HepG2 (cell line): Measurements from ENCODE around the gene NKX6-1. TPM values are rescaled to one million over a fixed set of nuclear protein-coding genes. Genes with fewer than 3 reads are reported as not detected.

ENCODE experiments used
- ATAC-seq: fragments of 200-7000 bp; cut with Tn5 transposase; 3 replicates; pipeline ENCODE4 v1.9.1; 2020; ENCODE audit warnings: mild to moderate bottlenecking, moderate library complexity
- BruUV-seq: library from RNA; stranded (reverse); fragments of 400-500 nt; replicated peaks from 2 replicates; lab custom pipeline; 2021; lab: Mats Ljungman, UMichigan
- CTCF ChIA-PET: fragments of 300-600 bp; formaldehyde crosslinking; extraction: SDS; loops from one replicate; lab custom pipeline; 2021; ENCODE audit warnings: low total read pairs, inconsistent platforms, low intra/inter-chr PET ratio; lab: Yijun Ruan, JAX
- POLR2A ChIA-PET: fragments of 350-600 bp; sonication (Branson Sonifier 250); formaldehyde crosslinking; loops from one replicate; lab custom pipeline; 2020; ENCODE audit warnings: antibody characterized with exemption, inconsistent platforms; lab: Yijun Ruan, JAX
- DNase-seq: peaks from one replicate; pipeline ENCODE4 v3.0.0-alpha.2; 2015; ENCODE audit warnings: low spot score
- FAIRE-seq: peaks from 3 replicates; lab custom pipeline; 2011; peaks lifted over from hg19 to GRCh38; lab: Jason Lieb, UNC
- H2AFZ ChIP-seq: one replicate; pipeline ENCODE4 v1.6.1; 2011; ENCODE audit warnings: low read length, inconsistent platforms
- H3K27ac ChIP-seq: fragments of 300-600 bp; 3 replicates; pipeline ENCODE4 v1.8.0; 2011; ENCODE audit warnings: mixed run types, mild to moderate bottlenecking, mixed read lengths, low read length, inconsistent platforms; ENCODE audit not compliant: insufficient read depth; ENCODE audit errors: extremely low read length
- H3K27me3 ChIP-seq, 2 experiments: fragments of 200-600 bp in 1 of 2; 2 replicates in 1 of 2; 3 replicates in 1 of 2; pipeline versions ENCODE4 v1.6.0 to v1.8.0; 2011; ENCODE audit warnings: low read length in 2 of 2, mild to moderate bottlenecking in 2 of 2, moderate library complexity in 2 of 2, inconsistent platforms in 1 of 2; ENCODE audit not compliant: insufficient read depth in 2 of 2, control insufficient read depth in 1 of 2
- H3K36me3 ChIP-seq, 2 experiments: fragments of 200-600 bp in 1 of 2; replicated peaks in 1 of 2; 2 replicates in 1 of 2; 3 replicates in 1 of 2; pipeline versions ENCODE4 v1.5.1 to v1.8.0; 2011; ENCODE audit warnings: low read length in 2 of 2, inconsistent platforms in 1 of 2; ENCODE audit not compliant: insufficient read depth in 2 of 2, control insufficient read depth in 1 of 2
- H3K4me1 ChIP-seq: 2 replicates; pipeline ENCODE4 v1.5.1; 2012; ENCODE audit warnings: low read length, inconsistent platforms; ENCODE audit not compliant: insufficient read depth
- H3K4me2 ChIP-seq: 2 replicates; pipeline ENCODE4 v1.6.0; 2011; ENCODE audit warnings: low read depth, low read length, inconsistent platforms
- H3K4me3 ChIP-seq, 3 experiments: fragments of 200-600 bp in 1 of 3; sonication (generic), shearing (Covaris generic) in 1 of 3; replicated peaks in 1 of 3; 2 replicates each; pipeline ENCODE4 v1.5.1; 2011 to 2016; ENCODE audit warnings: low read length in 3 of 3, inconsistent platforms in 2 of 3, low read depth in 2 of 3, mild to moderate bottlenecking in 2 of 3, control low read depth in 1 of 3, mixed read lengths in 1 of 3; ENCODE audit not compliant: insufficient read depth in 1 of 3
- H3K79me2 ChIP-seq: one replicate; pipeline ENCODE4 v1.6.1; 2011; ENCODE audit warnings: low read length, inconsistent platforms; ENCODE audit not compliant: insufficient read depth
- H3K9ac ChIP-seq: 2 replicates; pipeline ENCODE4 v1.6.0; 2011; ENCODE audit warnings: mild to moderate bottlenecking, low read depth, low read length, inconsistent platforms; ENCODE audit not compliant: insufficient read depth
- H3K9me3 ChIP-seq: 2 replicates; pipeline ENCODE4 v1.5.1; 2012; ENCODE audit warnings: mild to moderate bottlenecking, low read length
- H4K20me1 ChIP-seq: 2 replicates; pipeline ENCODE4 v1.6.0; 2011; ENCODE audit warnings: inconsistent platforms, mild to moderate bottlenecking, low read length, moderate library complexity; ENCODE audit not compliant: insufficient read depth
- MLLT10 ChIP-seq: sonication (generic); formaldehyde crosslinking; IDR thresholded peaks from 2 replicates; pipeline ENCODE4 v1.4.0; 2020; ENCODE audit warnings: missing genetic modification reagents
- PRPF4 ChIP-seq: fragments of 200-400 bp; formaldehyde crosslinking; IDR thresholded peaks from 2 replicates; pipeline ENCODE4 v1.6.1; 2016; ENCODE audit warnings: low read length, low read depth; ENCODE audit not compliant: poor library complexity, severe bottlenecking
- RAD21 ChIP-seq: fragments of 450-650 bp; formaldehyde crosslinking; IDR thresholded peaks from 2 replicates; pipeline ENCODE4 v1.5.0; 2020; ENCODE audit warnings: mild to moderate bottlenecking
- ZNF607 ChIP-seq: sonication (generic); formaldehyde crosslinking; IDR thresholded peaks from 2 replicates; pipeline ENCODE4 v1.5.1; 2020; ENCODE audit warnings: missing genetic modification reagents, mild to moderate bottlenecking, borderline replicate concordance
- WGBS: methylation state at CpG from one replicate; pipeline ENCODE4 v1.1.6; 2017; ENCODE audit warnings: low lambda C conversion rate; 5-methylcytosine and 5-hydroxymethylcytosine counted together
- in situ Hi-C: cut with HindIII; loops from 2 replicates; pipeline ENCODE4 v1.10.0; 2017; ENCODE audit warnings: low pct_unique_long_range_greater_than_20kb; ENCODE audit not compliant: extremely low pct_ligation_motif_present
- intact Hi-C: fragments of 100-400 bp; cut with micrococcal nuclease; formaldehyde crosslinking; loops from one replicate; pipeline ENCODE4 v1.10.0; 2022; ENCODE audit not compliant: unreplicated experiment
- polyA plus RNA-seq, 8 experiments: library from polyadenylated mRNA; depleted of rRNA in 3 of 8; stranded (reverse) in 7 of 8; unstranded in 1 of 8; fragments of >200 nt; fragmentation: Illumina TruSeq in 4 of 8; extraction: Trizol in 4 of 8; gene quantifications; 2 replicates each; pipeline versions ENCODE4 v1.2.1 to v1.2.3, GENCODE V29; 2011 to 2016; ENCODE audit warnings: low read depth in 4 of 8, missing spikeins in 1 of 8, mixed read lengths in 1 of 8; ENCODE audit not compliant: insufficient read depth in 1 of 8
- total RNA-seq, 5 experiments: library from RNA; depleted of rRNA; stranded (reverse); fragments of >200 nt; fragmentation: Illumina TruSeq; extraction: Trizol; gene quantifications; 2 replicates each; pipeline ENCODE4 v1.2.3, GENCODE V29; 2016; ENCODE audit warnings: low read depth in 1 of 5
- TF ChIP-seq, protein P1 (sequence below), 2 experiments: sonication (generic) in 1 of 2; formaldehyde crosslinking in 1 of 2; IDR thresholded peaks; 2 replicates each; pipeline versions ENCODE4 v1.6.1 to v1.9.0; 2014 to 2022; ENCODE audit warnings: antibody characterized with exemption in 1 of 2, borderline replicate concordance in 1 of 2, inconsistent platforms in 1 of 2, low read depth in 1 of 2, missing genetic modification reagents in 1 of 2
- TF ChIP-seq, protein P2 (sequence below): sonication (generic); formaldehyde crosslinking; conservative IDR thresholded peaks from 2 replicates; pipeline ENCODE4 v1.5.0; 2020; ENCODE audit warnings: missing genetic modification reagents
- TF ChIP-seq, protein P3 (sequence below): sonication (generic); formaldehyde crosslinking; IDR thresholded peaks from 2 replicates; pipeline ENCODE4 v1.8.1; 2023; ENCODE audit warnings: mild to moderate bottlenecking, moderate library complexity, missing genetic modification reagents
- TF ChIP-seq, protein P4 (sequence below): sonication (generic); formaldehyde crosslinking; IDR thresholded peaks from 2 replicates; pipeline ENCODE4 v1.4.0; 2020; ENCODE audit warnings: missing genetic modification reagents
- TF ChIP-seq, protein P5 (sequence below): sonication (generic); formaldehyde crosslinking; IDR thresholded peaks from 2 replicates; pipeline ENCODE4 v1.4.0; 2020; ENCODE audit warnings: missing genetic modification reagents

Gene NKX6-1
- total and polyA plus RNA-seq, 2 of the 13 experiments (the other 11 are each of a cell fraction or from before 2014, with no cell fraction given) = not detected

DNA sequence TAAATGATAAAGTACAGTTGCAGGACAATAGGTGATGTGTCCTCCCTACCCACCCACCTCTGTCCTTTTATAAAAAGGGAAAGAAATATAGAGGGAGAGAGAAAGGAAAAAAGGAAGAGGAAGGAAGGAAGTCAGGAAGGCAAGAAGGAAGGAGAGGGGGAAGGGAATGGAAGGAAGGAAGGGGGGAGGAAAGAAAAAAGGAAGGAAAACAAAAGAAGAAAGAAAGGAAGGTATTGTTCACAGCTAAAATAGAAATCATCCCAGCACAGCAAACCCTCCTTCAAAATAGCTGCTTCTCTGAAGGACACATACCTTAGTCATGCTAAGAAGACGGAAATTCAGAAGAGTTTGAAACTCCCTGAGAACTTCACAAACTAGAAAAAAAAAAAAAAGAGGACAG is 8.4 kb downstream of the NKX6-1 start (continued):
- TF ChIP-seq, protein P1, sequence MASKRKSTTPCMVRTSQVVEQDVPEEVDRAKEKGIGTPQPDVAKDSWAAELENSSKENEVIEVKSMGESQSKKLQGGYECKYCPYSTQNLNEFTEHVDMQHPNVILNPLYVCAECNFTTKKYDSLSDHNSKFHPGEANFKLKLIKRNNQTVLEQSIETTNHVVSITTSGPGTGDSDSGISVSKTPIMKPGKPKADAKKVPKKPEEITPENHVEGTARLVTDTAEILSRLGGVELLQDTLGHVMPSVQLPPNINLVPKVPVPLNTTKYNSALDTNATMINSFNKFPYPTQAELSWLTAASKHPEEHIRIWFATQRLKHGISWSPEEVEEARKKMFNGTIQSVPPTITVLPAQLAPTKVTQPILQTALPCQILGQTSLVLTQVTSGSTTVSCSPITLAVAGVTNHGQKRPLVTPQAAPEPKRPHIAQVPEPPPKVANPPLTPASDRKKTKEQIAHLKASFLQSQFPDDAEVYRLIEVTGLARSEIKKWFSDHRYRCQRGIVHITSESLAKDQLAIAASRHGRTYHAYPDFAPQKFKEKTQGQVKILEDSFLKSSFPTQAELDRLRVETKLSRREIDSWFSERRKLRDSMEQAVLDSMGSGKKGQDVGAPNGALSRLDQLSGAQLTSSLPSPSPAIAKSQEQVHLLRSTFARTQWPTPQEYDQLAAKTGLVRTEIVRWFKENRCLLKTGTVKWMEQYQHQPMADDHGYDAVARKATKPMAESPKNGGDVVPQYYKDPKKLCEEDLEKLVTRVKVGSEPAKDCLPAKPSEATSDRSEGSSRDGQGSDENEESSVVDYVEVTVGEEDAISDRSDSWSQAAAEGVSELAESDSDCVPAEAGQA (IDR thresholded peaks at IDR 0.05; ENCODE audit: low read depth) = no peak
- TF ChIP-seq, protein P1 (CRISPR knock-in tag; IDR thresholded peaks at IDR 0.05; ENCODE audit: borderline replicate concordance) = no peak
- TF ChIP-seq, protein P2, sequence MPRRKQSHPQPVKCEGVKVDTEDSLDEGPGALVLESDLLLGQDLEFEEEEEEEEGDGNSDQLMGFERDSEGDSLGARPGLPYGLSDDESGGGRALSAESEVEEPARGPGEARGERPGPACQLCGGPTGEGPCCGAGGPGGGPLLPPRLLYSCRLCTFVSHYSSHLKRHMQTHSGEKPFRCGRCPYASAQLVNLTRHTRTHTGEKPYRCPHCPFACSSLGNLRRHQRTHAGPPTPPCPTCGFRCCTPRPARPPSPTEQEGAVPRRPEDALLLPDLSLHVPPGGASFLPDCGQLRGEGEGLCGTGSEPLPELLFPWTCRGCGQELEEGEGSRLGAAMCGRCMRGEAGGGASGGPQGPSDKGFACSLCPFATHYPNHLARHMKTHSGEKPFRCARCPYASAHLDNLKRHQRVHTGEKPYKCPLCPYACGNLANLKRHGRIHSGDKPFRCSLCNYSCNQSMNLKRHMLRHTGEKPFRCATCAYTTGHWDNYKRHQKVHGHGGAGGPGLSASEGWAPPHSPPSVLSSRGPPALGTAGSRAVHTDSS (CRISPR knock-in tag) = no peak

DNA sequence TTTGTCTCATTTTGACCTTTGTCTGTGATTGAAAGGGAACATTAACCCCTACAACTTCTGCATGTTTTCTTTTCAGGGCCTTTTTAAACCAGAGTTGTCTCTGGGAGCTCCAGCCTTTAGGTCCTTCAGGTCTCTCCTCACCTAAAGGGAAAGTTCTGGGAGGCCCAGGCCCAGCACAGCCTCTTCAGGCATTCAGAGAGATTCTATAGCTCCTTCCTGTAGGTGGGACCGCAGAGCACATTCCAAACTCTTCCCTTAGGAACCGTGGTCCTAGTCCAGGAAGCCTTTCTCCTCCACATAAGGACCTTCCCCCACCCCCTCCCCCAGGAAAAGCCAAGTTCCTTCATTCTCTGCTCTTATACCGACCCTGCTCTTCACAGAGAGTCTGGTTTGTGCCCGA is 14.9 kb downstream of the NKX6-1 start:
- no peak overlapping the region for H3K27ac ChIP-seq
- no peaks in the 10 kb centered on the region for H3K36me3 ChIP-seq
- H4K20me1 ChIP-seq = no peaks in the 10 kb centered on the region
- H3K9me3 ChIP-seq = no peaks in the 10 kb centered on the region
- no peak overlapping the region for H3K4me3 ChIP-seq
- H3K79me2 ChIP-seq = no peaks in the 10 kb centered on the region
- ChIA-PET POLR2A (no interaction called here), CTCF (no interaction called here)
- H3K4me2 ChIP-seq = no peak overlapping the region
- DNase-seq (no peak), ATAC-seq (peak; percentile 49), FAIRE-seq (no peak)
- no peaks in the 10 kb centered on the region for H3K4me1 ChIP-seq
- 34% methylated on average over 4 of the region's 4 CpGs for WGBS
- H3K27me3 ChIP-seq = peaks cover 0 to 25% of the 10 kb centered on the region in 2 experiments; a peak in 3 of 5 replicates
- no TSS peak for BruUV-seq
- no peak overlapping the region for H3K9ac ChIP-seq
- no peak overlapping the region for H2AFZ ChIP-seq
- in situ Hi-C loops (no loop called here), intact Hi-C loops (no loop called here)
- no peak for TF ChIP-seq ZNF607 (CRISPR knock-in tag)
- TF ChIP-seq, protein P3, sequence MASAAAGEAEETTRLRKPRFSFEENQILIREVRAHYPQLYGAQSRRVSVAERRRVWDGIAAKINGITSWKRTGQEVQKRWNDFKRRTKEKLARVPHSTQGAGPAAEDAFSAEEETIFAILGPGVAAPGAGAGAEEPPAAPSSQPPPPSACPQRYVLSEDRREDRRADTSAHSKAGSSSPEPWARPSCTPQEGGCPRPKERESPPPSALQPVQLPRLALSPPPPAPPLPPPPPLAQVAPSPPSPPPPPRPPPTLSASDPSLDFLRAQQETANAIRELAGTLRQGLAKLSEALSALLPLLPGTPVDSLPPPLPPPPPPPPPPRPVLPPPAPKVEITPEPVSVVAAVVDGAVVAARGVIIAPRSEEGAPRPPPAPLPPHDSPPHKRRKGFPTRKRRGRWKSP (CRISPR knock-in tag) = no peak
- TF ChIP-seq PRPF4 = no peak
- TF ChIP-seq, protein P4, sequence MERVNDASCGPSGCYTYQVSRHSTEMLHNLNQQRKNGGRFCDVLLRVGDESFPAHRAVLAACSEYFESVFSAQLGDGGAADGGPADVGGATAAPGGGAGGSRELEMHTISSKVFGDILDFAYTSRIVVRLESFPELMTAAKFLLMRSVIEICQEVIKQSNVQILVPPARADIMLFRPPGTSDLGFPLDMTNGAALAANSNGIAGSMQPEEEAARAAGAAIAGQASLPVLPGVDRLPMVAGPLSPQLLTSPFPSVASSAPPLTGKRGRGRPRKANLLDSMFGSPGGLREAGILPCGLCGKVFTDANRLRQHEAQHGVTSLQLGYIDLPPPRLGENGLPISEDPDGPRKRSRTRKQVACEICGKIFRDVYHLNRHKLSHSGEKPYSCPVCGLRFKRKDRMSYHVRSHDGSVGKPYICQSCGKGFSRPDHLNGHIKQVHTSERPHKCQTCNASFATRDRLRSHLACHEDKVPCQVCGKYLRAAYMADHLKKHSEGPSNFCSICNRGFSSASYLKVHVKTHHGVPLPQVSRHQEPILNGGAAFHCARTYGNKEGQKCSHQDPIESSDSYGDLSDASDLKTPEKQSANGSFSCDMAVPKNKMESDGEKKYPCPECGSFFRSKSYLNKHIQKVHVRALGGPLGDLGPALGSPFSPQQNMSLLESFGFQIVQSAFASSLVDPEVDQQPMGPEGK (CRISPR knock-in tag) = no peak
- TF ChIP-seq MLLT10 (CRISPR knock-in tag) = no peak
- no peak for TF ChIP-seq RAD21
- TF ChIP-seq, protein P5, sequence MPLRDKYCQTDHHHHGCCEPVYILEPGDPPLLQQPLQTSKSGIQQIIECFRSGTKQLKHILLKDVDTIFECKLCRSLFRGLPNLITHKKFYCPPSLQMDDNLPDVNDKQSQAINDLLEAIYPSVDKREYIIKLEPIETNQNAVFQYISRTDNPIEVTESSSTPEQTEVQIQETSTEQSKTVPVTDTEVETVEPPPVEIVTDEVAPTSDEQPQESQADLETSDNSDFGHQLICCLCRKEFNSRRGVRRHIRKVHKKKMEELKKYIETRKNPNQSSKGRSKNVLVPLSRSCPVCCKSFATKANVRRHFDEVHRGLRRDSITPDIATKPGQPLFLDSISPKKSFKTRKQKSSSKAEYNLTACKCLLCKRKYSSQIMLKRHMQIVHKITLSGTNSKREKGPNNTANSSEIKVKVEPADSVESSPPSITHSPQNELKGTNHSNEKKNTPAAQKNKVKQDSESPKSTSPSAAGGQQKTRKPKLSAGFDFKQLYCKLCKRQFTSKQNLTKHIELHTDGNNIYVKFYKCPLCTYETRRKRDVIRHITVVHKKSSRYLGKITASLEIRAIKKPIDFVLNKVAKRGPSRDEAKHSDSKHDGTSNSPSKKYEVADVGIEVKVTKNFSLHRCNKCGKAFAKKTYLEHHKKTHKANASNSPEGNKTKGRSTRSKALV (CRISPR knock-in tag) = no peak
